ENCODE results near the gene CFAP299.
"Not testable (repeated sequence)": the region's sequence is repeated elsewhere in the genome, so short reads cannot be mapped to it uniquely, and the experiment has no call there.

The CFAP299 gene

DNA sequence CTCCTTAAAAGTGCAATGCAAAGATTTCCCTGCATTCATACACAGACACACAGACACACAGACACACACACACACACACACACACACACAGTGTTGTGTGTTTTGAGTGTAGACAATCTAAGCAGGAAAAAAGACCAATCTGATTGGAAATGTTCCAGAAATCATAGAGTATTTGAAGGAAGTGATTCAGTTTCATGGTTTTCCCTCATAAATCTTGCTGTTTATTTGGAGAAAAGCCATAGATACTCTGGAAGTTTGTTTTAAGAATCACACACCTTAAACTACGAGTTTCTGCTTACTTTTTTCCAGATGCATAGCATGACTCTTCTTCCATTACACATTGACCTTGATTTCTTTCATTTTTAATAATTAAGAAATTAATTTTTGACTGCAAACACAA lies 396.5 kb downstream of the CFAP299 start:
- TF ChIP-seq, protein P1, sequence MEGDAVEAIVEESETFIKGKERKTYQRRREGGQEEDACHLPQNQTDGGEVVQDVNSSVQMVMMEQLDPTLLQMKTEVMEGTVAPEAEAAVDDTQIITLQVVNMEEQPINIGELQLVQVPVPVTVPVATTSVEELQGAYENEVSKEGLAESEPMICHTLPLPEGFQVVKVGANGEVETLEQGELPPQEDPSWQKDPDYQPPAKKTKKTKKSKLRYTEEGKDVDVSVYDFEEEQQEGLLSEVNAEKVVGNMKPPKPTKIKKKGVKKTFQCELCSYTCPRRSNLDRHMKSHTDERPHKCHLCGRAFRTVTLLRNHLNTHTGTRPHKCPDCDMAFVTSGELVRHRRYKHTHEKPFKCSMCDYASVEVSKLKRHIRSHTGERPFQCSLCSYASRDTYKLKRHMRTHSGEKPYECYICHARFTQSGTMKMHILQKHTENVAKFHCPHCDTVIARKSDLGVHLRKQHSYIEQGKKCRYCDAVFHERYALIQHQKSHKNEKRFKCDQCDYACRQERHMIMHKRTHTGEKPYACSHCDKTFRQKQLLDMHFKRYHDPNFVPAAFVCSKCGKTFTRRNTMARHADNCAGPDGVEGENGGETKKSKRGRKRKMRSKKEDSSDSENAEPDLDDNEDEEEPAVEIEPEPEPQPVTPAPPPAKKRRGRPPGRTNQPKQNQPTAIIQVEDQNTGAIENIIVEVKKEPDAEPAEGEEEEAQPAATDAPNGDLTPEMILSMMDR (IDR thresholded peaks at IDR 0.05; ENCODE audit: insufficient read depth, missing control alignments) = no peak
- FAIRE-seq (no peak), DNase-seq (ENCODE audit: insufficient read length, low spot score) (no peak)

- TF ChIP-seq, protein P1 (IDR thresholded peaks at IDR 0.05; ENCODE audit: insufficient read depth, missing control alignments) = no peak
- FAIRE-seq (no peak), DNase-seq (ENCODE audit: insufficient read length, low spot score) (no peak)
Measured at GRCh38 chr4:80740375-80740774, 404.8 kb downstream of the CFAP299 start.

GRCh38 chr4:80749558-80749957 lies 414.0 kb downstream of the CFAP299 start:
- DNase-seq (ENCODE audit: insufficient read length, low spot score); FAIRE-seq: not testable (repeated sequence)

DNA sequence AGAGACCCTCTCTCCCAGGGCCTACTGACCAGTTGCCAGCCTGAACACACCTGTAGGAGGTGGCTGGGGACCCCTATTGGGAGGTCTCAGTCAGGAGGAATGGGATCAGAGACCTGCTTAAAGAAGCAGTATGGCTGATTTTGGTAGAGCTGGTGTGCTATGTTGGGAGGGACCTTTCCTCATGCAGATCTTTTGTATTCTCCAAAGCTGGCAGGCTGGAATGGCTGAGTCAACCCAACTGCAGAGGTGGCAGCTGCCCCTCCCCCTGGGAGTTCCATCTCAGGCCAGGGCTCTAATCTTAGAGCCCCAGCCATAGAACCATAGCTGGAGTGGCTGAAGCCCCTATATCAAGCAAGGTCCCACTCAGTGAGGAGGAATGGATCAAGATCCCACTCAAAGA lies 415.7 kb downstream of the CFAP299 start:
- TF ChIP-seq, protein P1 (IDR thresholded peaks at IDR 0.05; ENCODE audit: insufficient read depth, missing control alignments) = no peak
- no peak for FAIRE-seq

DNA sequence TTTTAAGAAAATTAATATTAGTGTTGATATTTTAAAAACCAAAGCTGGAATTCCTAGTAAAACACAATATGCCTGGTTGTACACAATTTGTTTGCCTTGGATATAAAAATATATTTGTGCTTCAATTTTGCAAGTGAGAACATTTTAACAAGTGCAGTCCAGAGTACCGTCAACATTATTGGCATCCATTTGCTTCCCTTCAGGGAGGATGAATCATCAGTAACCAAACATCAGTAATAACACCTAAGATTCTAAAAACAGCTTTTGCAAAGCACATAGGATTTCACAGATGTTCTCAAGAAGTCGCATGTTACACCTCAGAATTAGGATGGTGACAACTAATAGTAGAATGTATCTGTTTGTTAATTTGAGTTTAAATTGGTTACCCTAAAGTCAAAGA lies 432.4 kb downstream of the CFAP299 start:
- TF ChIP-seq, protein P1 (IDR thresholded peaks at IDR 0.05; ENCODE audit: insufficient read depth, missing control alignments) = no peak
- DNase-seq (ENCODE audit: insufficient read length, low spot score) = no peak
- no peak for FAIRE-seq

More for the DNA sequence above, 415.7 kb downstream of the CFAP299 start:
- no peak for DNase-seq (ENCODE audit: insufficient read length, low spot score)

DNA sequence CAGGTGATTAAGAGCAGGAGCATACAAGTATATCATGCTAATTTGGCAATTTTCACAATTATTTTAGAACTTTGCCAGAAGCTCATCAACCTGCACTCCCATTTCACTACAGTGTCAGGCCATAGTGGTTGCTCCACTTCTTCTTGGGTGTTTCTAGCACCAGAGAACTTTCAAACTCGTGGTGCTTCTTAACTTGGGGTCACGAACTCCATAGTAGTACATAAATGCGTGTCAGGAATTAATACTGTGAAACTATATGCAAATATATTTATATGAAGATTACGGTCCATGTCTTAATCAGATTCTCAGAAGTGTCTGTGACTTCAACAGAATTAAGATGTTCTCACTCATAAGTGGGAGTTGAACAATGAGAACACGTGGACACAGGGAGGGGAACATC lies 440.6 kb downstream of the CFAP299 start:
- FAIRE-seq = no peak
- TF ChIP-seq, protein P1 (IDR thresholded peaks at IDR 0.05; ENCODE audit: insufficient read depth, missing control alignments) = no peak

GRCh38 chr4:80781431-80781830 lies 445.9 kb downstream of the CFAP299 start:
- FAIRE-seq (no peak), DNase-seq (ENCODE audit: insufficient read length, low spot score) (no peak)
- TF ChIP-seq, protein P1 (IDR thresholded peaks at IDR 0.05; ENCODE audit: insufficient read depth, missing control alignments) = no peak

More for the DNA sequence above, 440.6 kb downstream of the CFAP299 start:
- no peak for DNase-seq (ENCODE audit: insufficient read length, low spot score)

GRCh38 chr4:80787306-80787705 lies 451.8 kb downstream of the CFAP299 start:
- TF ChIP-seq, protein P1 (IDR thresholded peaks at IDR 0.05; ENCODE audit: insufficient read depth, missing control alignments) = no peak
- DNase-seq (ENCODE audit: insufficient read length, low spot score) (no peak), FAIRE-seq (no peak)

Measured in D721Med (cell line).